NCI-H2029 (cell line): ENCODE data around the gene VAV3.

Experiments
- DNase-seq: peaks from one replicate; lab custom pipeline; 2025; lab: John Stamatoyannopoulos, UW

VAV3 gene

DNA sequence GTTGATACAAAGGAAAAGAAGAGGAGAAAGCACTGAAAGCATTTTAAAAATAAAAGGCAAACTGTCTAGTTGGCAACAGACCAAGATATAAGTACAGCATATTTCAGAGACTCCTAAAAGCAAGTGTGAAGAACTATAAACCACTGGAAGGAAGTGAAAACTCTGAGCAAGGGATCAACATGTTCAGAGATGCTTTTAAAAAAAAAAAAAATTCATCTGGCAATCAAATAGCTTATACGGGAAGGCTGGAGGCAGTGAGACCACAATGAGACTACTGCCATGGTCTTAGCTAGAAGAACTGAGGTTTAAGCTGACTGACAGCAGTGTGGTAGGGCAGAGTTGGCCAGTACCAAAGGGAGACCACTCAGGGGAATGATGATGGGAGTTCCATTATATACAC is 124.3 kb downstream of the VAV3 start:
- no peak for DNase-seq

DNA sequence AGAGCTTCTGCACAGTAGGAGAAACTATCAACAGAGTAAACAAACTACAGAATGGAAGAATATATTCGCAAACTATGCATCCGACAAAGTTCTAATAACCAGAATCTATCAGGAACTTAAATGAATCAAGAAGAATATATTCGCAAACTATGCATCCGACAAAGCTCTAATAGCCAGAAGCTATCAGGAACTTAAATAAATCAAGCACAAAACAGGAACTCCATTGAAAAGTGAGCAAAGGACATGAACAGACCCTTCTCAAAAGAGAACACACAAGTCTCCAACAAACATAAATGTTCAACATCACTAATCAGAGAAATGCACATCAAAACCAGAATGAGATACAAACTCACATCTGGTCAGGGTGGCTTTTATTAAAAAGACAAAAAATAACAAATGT is 126.9 kb downstream of the VAV3 start:
- no peak for DNase-seq

DNA sequence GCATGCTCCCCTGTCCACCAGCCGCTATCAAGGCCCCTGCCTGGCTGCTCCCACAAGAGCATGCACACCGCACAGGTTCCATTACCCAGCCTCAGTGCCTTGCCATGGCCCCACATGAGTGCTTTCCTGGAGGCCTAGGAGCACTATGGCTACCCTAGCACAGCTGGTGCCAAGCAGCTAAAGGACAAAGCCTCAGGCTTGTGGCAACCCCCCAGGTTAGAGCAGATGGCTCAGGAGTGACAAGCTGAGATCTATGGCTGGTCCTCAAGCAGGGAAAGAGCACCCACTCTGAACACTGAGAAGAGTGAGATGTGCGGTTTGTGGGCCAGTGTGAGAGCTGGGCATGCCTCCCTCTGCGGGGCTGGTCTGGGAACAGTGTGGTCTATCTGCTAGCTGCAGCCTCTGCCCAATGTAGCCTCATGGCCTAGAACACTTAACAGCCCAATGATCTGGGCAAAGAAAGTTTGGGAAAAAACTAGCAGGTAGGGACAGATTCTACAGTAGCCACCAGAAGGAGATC is 129.8 kb downstream of the VAV3 start:
- no peak for DNase-seq

DNA sequence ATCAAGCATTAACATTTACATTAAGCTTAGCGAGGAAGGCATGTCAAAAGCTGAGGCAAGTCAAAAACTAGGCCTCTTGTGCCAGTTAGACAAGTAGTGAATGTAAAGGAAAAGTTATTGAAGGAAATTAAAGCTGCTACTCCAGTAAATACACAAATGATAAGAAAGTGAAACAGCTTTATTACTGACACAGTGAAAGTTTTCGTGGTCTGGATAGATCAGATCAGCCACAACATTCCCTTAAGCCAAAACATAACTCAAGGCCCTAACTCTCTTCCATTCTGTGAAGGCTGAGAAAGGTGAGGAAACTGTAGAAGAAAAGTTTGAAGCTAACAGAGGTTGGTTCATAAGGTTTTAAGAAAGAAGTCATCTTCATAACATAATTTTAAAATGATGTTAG is 131.9 kb downstream of the VAV3 start:
- no peak for DNase-seq

DNA sequence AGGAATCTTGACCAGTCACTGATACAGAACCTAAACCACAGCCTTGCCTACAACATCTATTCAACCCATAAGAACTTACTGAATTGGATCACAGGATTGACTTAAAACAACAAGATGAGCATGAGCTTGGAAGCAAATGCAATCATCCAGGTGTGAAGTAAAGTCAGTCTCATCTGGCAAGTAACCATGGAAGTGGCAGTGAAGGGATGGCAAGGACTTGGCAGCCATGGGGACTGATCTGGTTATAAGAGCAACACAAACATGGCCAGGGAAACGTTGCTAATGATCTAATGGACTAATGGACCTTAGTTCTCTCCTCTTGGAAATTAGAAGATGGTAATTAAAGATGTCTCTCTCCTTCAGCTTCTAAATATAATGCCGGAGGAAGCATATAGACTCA is 133.1 kb downstream of the VAV3 start:
- DNase-seq = no peak

DNA sequence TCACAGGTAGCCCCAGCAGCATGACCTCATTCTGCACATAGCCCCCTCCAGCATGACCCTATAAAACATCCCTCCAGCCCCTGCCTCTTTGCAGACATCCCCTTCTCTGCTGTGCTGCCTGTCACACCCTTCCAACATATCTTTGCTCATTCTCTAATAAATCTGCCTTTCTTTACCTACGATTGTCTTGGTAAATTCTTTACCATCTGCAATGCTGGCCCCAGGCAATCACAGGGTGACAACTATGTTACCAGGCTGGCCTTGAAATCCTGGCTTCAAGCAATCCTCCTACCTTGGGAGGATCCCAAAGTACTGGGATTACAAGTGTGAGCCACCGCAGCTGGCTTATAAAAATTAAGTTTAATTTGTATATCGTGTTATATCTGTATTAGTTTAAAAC is 134.5 kb downstream of the VAV3 start:
- DNase-seq = no peak

DNA sequence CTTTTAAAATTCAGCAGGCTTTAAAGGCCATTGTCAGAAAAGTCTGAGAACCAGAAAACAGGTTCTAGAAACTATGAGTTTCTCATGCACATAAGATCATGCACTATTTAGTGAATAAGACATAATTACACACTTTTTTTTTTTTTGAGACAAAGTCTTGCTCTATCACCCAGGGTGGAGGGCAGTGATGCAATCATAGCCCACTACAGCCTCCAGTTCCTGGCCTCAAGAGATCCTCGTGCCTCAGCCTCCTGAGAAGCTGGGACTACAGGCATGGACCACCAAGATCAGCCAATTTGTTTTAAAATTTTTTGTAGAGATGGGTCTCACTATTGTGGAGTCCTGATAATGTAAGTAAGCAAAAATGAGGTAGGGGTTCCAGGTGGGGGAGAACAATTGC is 134.9 kb downstream of the VAV3 start:
- no peak for DNase-seq

DNA sequence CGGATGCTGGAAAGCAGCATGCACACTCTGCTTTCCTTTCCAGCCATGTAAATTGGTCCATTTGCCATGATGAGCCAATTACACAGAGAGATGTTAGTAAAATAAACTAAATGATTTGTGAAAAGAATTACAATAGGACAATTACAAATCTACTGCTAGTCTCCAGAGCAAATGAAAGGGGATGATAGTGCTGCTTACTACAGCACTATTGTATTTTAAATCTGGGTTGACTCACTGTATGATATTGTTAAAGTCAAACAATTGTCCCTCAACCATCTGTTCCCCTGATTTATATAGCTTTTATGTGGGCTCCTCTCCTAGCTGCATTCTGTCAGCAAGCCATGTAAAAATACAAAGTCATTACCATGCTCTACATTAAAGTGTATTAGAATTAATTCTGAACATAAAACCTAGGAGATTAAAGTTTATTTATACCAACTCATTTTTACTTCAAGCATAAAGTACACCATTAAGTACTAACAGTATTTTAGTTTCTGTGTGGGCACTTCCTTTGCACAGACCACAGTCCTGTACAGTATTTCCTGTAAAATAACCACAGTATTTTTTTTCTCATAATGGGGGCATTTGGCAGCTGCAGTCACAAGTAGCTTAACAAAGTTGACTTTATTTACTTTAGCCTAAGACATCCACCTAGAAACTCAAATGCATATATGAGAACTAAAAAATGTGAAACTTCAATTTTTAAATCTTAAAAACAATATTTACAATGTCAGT is 135.8 kb downstream of the VAV3 start:
- DNase-seq = no peak

DNA sequence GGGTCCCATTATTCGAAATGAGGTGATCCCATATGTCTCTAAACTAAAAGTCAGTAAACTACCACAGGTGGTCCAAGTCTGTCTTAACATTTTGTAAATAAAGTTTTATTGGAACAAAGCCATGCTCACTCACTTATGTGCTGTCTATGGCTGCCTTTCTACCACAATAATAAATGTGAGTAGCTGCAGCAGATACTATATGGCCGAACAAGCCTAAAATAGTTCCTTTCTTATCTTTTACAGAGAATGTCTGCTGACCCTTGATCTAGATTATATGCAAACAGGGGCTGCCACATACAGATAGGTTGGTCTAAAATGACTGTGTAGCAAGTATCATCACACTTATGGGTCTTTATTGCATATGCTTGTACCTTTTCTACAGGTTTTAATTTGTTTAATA is 140.0 kb downstream of the VAV3 start:
- no peak for DNase-seq

DNA sequence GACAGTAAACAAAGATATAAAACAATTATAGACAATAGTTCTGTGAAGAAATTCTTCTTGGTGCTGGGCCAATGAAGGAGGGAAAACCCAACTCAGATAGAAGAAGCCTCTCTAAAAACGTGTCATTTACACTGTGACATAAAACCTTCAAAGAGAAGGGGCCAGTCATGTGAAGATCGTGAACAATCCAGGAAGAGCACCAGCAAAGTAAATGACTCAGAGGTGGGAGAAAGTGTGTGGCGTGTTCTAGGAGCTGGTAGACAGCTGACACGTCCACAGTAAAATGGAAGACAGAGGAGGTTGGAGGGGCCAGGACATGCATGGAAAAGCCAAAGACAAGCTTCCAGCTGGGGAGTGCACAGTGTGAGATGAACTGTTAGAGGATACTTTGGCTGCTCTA is 143.6 kb downstream of the VAV3 start:
- no peak for DNase-seq

DNA sequence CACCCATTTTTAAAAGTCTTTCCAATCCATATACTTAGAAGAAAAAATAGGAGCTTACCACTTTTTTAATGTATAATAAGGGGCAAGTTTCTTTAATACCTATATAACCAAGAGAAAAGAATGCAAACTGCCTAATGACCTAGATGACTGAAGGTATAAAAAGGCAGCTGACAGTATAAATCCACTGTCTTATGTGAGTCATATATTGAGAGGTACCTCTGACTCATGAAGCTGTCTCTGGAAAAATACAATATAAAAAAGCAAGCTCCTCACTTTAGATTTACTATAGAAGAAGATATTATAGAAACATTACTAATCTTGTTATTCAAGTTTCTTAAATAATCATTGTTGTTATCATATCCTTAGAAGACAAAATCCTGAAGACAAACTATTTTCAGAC is 144.2 kb downstream of the VAV3 start:
- DNase-seq = no peak

DNA sequence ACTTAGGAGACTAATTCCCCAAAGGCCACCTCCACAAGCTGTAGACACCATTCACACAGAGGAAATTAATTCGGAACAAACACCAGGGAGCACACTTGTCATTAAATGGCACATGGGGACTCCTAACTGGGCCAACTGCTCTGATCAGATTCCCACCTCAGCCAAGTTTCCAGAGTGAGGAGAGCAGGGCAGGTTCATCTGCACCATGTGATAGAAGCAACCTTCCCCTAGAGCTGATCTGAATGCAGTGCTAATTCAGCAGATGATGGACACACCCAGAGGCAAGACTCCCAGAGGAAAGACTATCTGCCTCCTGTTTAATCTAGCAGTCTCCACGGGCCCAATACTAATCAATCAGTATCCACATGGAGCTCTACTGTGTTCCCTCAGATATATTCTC is 147.0 kb downstream of the VAV3 start:
- DNase-seq = no peak

DNA sequence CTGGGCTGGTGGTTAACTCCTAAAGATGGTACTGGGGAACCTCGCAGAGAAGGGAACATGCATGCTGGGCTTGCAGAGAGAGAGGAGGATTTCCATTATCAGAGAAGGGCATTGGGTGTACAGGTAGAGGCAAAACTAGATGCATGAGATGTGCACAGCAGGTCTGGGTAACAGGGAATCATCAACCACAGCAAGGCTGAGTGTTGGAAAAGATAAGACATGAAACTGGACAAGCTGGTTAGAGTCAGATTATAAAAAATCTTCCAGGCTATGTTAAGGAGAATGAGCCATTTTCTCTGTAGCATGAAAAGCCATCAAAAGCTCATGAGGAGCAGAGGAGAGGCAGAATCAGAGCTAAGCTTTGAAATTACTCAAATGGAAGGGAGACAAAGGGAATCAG is 147.8 kb downstream of the VAV3 start:
- no peak for DNase-seq

DNA sequence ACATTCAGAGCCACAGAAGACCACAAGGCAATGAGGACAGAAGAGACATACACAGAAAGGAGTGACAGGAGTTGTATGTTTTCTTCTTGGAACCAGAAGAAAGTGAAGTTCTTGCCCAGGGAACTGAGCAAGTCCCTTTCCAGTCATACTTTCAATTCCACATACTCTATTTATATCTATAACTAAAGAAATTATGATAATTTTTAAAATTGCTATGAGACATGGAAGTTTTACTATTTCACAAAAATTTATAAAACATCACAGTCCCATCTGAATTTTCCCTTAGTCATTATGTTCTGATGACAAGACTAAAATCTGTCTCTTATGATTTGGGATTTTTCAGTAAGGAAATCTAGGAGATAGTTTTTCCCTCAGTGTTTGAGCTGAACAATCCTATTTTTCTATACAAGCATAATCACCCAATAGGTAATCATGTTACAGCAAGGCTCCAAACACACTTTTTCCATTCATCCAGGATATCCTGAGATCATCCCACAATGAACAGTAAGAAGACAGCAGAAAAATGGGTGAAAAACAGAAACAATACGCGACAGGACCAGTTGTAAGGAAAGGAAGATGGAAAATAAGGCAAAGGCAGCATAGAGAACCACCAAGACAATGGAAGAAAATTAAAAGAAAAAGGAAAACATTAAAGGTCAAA is 154.6 kb downstream of the VAV3 start:
- no peak for DNase-seq

DNA sequence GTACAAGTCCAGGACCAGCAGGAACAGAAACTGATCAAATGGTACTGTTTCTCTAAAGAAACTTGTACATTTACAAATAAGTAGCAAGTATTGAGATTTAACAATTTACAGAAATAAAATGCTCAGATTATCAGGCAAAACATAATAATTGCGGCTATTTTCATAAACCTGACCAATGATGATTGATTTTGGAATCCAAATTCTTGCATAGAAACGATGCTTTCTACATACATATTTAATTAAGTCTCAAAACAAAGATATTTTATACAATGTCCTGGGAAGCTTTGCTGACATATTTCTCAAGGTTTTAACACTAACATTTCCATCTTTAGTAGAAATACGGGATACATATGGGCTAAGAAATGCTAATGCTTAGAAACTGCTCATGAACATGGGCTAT is 157.1 kb downstream of the VAV3 start:
- DNase-seq = no peak

DNA sequence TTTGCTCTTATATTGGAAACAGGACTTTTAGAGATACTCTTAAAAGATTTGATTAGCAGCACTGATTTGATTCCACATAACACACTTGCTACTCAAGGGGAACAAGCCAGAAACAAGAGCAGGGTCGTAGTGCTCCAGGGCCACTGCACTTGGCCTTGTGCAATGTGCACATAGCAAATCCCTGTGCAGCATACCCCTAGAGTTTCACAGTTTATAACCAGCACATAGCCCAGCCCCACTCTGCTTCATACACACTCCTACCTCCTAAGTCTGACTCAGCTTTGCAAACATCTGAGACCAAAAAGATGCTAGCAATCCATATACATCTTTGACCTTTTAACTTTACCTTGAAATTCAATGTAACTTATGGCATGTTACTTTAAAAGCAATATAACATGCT is 157.6 kb downstream of the VAV3 start:
- no peak for DNase-seq

DNA sequence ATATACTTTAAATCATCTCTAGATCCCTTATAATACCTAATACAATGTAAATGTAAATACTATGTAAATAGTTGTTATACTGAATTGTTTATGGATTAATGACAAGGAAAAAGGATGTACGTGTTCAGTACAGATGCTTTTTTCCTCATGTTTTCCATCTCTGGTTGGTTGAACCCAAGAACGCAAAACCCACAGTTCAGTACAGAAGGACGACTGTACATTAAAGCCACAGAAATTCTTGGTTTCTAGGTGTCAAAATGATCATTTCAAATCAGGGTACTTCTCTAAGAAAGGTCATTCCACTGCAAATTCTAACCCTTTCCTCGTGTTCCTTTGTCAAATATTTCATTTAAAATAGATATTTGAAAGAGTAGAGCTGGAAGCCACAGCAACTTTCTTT is 158.1 kb downstream of the VAV3 start:
- DNase-seq = no peak

DNA sequence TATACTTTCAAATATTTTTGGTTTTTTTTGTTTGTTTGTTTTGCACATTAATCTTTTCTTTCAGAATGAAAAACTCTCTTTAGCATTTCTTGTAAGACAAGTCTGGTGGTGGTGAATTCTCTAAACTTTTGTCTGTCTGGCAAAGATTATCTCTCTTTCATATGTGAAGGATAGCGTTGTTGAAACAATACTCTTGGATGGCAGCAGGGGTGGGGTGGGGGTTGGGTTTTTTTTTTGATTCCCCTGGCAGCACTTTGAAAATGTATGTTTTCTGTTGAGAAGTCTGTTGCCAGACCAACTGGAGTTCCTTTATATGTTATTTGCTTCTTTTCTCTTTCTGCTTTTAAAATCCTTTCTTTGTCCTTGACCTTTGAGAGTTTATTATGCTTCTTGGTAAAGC is 160.2 kb downstream of the VAV3 start:
- no peak for DNase-seq

DNA sequence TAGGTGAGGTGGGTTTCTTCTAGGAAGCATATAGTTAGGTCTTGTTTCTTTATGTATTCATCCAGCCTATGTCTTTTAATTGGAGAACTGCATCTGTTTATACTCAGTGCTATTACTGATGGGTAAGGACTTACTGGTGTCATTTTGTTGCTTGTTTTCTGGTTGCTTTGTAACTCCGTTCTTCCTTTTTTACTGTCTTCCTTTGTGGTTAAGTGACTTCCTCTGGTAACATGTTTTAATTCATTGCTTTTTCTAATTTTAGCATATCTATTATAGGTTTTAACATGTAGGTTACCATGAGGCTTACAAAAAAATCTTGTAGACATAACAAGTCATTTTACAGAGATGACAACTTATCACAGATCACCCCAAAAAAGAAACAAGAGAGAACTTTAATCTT is 160.8 kb downstream of the VAV3 start:
- no peak for DNase-seq

DNA sequence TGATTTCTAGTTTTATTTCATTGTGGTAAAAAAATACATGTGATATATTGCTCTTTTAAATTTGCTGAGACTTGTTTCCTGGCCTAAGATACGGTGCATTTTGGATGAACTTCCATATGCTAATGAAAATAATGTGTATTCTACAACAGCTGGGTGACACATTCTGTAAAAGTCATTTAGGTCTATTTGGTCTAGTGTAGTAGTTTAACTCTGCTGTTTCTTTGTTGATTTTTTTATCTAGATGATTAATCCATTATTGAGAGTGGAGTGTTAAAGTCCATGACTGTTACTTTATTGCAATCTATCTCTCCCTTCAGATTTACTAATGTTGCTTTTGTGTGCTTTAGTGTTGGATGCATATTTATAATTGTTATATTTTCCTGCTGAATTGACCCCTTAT is 161.4 kb downstream of the VAV3 start:
- DNase-seq = no peak

DNA sequence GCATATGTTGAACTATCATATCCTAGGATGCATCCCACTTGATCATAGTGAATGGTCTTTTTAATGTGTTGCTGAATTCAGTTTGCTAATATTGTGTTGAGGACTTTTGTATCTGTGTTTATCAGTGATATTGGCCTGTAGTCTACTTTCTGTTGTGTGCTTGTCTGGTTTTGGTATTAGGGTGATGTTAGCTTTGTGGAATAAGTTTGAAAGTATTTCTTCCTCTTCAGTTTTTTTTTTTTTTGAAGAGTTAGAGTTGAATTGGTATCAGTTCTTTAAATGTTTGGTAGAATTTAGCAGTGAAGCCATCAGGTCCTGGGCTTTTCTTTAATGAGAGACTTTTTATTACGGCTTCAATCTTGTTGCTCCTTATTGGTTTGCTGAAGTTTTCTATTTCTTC is 162.3 kb downstream of the VAV3 start:
- DNase-seq = no peak

DNA sequence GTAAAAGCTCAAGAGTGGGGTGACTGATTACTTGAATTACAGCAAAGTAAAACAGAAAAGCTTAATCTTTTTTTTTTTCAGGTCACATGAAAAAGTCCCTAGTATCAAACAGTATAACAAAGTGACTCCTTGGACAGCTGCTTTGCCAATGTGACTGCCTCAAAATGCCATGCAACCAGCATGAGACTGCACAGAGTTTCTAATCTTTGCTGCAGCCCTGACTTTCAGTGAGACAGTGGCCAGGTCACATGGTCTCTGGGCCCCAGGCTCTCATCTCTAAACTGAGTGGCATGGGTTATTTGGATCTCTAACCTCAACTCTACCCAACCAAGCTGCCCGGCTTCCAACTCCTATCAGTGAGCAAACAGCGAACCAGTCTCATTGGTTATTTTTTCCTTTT is 169.0 kb downstream of the VAV3 start:
- DNase-seq = no peak

DNA sequence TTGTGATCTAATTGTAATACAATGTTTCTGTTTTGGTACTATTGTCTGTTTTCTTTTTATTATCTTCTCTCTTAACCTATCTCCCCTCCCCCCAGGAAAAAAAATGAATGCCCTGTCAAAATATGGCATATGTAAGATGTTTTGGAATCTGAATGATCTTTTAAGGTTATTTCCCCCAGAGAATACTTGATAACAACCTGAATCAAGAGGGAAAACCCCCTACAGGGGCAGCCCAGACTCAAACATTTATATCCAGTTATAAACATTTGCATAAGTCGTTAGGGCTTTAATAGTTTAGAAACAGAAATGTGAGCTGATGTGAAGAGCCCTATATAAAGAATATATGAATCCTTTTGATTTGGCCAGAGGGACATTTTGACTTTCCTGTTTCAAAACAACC is 169.5 kb downstream of the VAV3 start:
- DNase-seq = no peak

DNA sequence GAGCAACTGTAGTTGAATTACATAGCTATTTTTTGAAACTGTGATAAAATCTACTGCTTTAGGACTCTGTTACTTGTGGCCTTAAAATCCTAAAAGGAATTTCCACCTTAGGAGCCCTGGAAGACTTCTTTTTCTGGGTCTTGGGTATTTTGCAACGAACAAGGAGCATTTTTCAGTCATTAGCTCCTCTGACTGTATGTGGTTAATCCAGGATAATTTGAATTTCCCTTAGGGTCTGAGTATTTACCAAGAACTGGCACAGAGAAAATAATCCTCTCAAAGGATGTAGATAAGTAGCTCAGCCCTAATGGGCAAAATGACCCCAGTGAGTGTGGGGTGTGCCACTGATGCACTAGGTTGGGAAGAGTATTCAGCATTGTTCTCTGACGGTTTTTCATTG is 170.4 kb downstream of the VAV3 start:
- no peak for DNase-seq
